Transverse colon (tissue), 4 donors: ENCODE data around the gene PMCH. TPM values are rescaled to one million over a fixed set of nuclear protein-coding genes. Genes with fewer than 3 reads are reported as not detected.
A peak's percentile ranks its signal among the peaks of the same experiment; 100 is the strongest.
"Not testable (repeated sequence)": the region's sequence is repeated elsewhere in the genome, so short reads cannot be mapped to it uniquely, and the experiment has no call there.

ENCODE experiments used
- DNase-seq: peaks from one replicate; pipeline ENCODE4 v3.0.0-alpha.2; 2019
- H3K27ac ChIP-seq, 4 donors: fragments of 200-600 bp; sonication (generic); 2 replicates each; pipeline ENCODE4 v1.5.1; 2016 to 2018; ENCODE audit warnings: inconsistent platforms in 4 of 4
- H3K27me3 ChIP-seq: fragments of 200-600 bp; sonication (generic); 2 replicates; pipeline ENCODE4 v1.5.1; 2017; ENCODE audit warnings: inconsistent platforms
- H3K36me3 ChIP-seq, 4 donors: fragments of 200-600 bp; sonication (generic); 2 replicates each; pipeline ENCODE4 v1.5.1; 2017 to 2019; ENCODE audit warnings: inconsistent platforms in 4 of 4
- H3K4me1 ChIP-seq, 4 donors: fragments of 200-600 bp; sonication (generic); 2 replicates each; pipeline ENCODE4 v1.5.1; 2017 to 2020; ENCODE audit warnings: inconsistent platforms in 4 of 4
- H3K4me3 ChIP-seq, 4 donors: fragments of 200-600 bp; sonication (generic); 1 replicate in 1 of 4; 2 replicates in 3 of 4; pipeline versions ENCODE4 v1.5.1 to v1.6.1; 2017 to 2019; ENCODE audit warnings: inconsistent platforms in 4 of 4
- H3K9me3 ChIP-seq, 2 donors: fragments of 200-600 bp; sonication (generic); 2 replicates each; pipeline ENCODE4 v1.5.1; 2017 to 2019; ENCODE audit warnings: inconsistent platforms in 2 of 2
- CTCF ChIP-seq, 5 experiments: fragments of 200-600 bp in 3 of 5; fragments of 450-650 bp in 2 of 5; sonication (generic) in 3 of 5; IDR thresholded peaks; 1 replicate in 2 of 5; 2 replicates in 3 of 5; pipeline ENCODE4 v1.5.1; 2016 to 2017; ENCODE audit warnings: antibody characterized with exemption in 5 of 5, inconsistent platforms in 3 of 5, mild to moderate bottlenecking in 2 of 5, moderate library complexity in 1 of 5
- EP300 ChIP-seq: sonication (generic); formaldehyde crosslinking; IDR thresholded peaks from one replicate; pipeline ENCODE4 v1.6.1; 2017; ENCODE audit warnings: antibody characterized with exemption, low read depth
- POLR2A ChIP-seq: fragments of 450-650 bp; IDR thresholded peaks from one replicate; pipeline ENCODE4 v1.6.1; 2016; ENCODE audit warnings: antibody characterized with exemption, mild to moderate bottlenecking, moderate library complexity
- POLR2AphosphoS5 ChIP-seq, 3 donors: sonication (generic); formaldehyde crosslinking; IDR thresholded peaks; one replicate each; pipeline ENCODE4 v1.6.1; 2016; ENCODE audit warnings: antibody characterized with exemption in 3 of 3
- WGBS, 2 donors: methylation state at CpG; one replicate each; pipeline ENCODE4 v1.1.5; 2018; ENCODE audit warnings: low coverage in 1 of 2; 5-methylcytosine and 5-hydroxymethylcytosine counted together
- in situ Hi-C, 4 donors: fragments of 200-750 bp; cut with MboI; loops; one replicate each; pipeline versions ENCODE4 v1.15.0 to v1.15.1; 2017; ENCODE audit warnings: low sequenced_read_pairs in 3 of 4, low pct_ligation_motif_present in 1 of 4, low pct_unique_long_range_greater_than_20kb in 1 of 4
- intact Hi-C: fragments of 100-400 bp; cut with DNase I; formaldehyde crosslinking; loops from one replicate; pipeline ENCODE4 v1.15.1; 2023; ENCODE audit warnings: low total_unique reads
- total RNA-seq, 4 donors: library from RNA; depleted of rRNA; stranded (reverse); fragments of >200 nt; gene quantifications; one replicate each; pipeline ENCODE4 v1.1.0, GENCODE V29; 2016

The PMCH gene
- not detected for total RNA-seq

GRCh38 chr12:102197789-102198188, at the start of gene PMCH:
Gene PMCH, minus strand, starts transcription at chr12:102197833. Its CDS starts 63 bp downstream, at chr12:102197770.
- H3K27ac ChIP-seq, result no peak within 1 kb of the TSS
- H3K4me3 ChIP-seq, result no peak within 1 kb of the TSS
- 49 to 74% methylated on average over 1 of the region's 1 CpG for WGBS, 2 donors
- no peaks in the 10 kb centered on the region for H3K4me1 ChIP-seq
- no peaks in the 10 kb centered on the region for H3K36me3 ChIP-seq
- in situ Hi-C loops (no loop called here), intact Hi-C loops (no loop called here)
- H3K27me3 ChIP-seq, result no peaks in the 10 kb centered on the region
- no peaks in the 10 kb centered on the region for H3K9me3 ChIP-seq
- no peak for DNase-seq
- TF ChIP-seq POLR2A, result no peak
- no peak for TF ChIP-seq POLR2AphosphoS5 (IDR thresholded peaks at IDR 0.05)
- no peak for TF ChIP-seq CTCF (IDR thresholded peaks at IDR 0.05)
- no peak for TF ChIP-seq EP300

- H3K4me3 ChIP-seq, H3K9me3 ChIP-seq, in situ Hi-C loops, H3K27me3 ChIP-seq, H3K36me3 ChIP-seq, H3K27ac ChIP-seq, H3K4me1 ChIP-seq, DNase-seq, intact Hi-C loops: not testable (repeated sequence)
- WGBS, 2 donors, result 96 to 100% methylated on average over 1 to 2 of the region's 2 CpGs
Observed at GRCh38 chr12:102240859-102241258, 43.2 kb upstream of the PMCH start.

- no peaks in the 10 kb centered on the region for H3K27me3 ChIP-seq
- H3K36me3 ChIP-seq, result no peaks in the 10 kb centered on the region
- TF ChIP-seq POLR2A (no peak), CTCF (IDR thresholded peaks at IDR 0.05) (no peak), POLR2AphosphoS5 (IDR thresholded peaks at IDR 0.05) (no peak), EP300 (no peak)
- H3K9me3 ChIP-seq, result no peaks in the 10 kb centered on the region
- H3K27ac ChIP-seq, result no peak overlapping the region
- in situ Hi-C loops, result no loop called here
- intact Hi-C loops, result no loop called here
- no peaks in the 10 kb centered on the region for H3K4me1 ChIP-seq
- no peak for DNase-seq
- 50 to 73% methylated on average over 2 of the region's 2 CpGs for WGBS, 2 donors
- H3K4me3 ChIP-seq, result no peak overlapping the region
Observed at GRCh38 chr12:102234599-102234998, 37.0 kb upstream of the PMCH start.

GRCh38 chr12:102232446-102232845, 34.8 kb upstream of the PMCH start:
- WGBS, 2 donors, result 75 to 77% methylated on average over 1 of the region's 1 CpG
- in situ Hi-C loops (no loop called here), intact Hi-C loops (no loop called here)

More at GRCh38 chr12:102232446-102232845, 34.8 kb upstream of the PMCH start:
- Histone ChIP-seq H3K27me3 (no peaks in the 10 kb centered on the region), H3K4me1 (no peaks in the 10 kb centered on the region), H3K9me3 (no peaks in the 10 kb centered on the region), H3K4me3 (no peak overlapping the region), H3K36me3 (no peaks in the 10 kb centered on the region), H3K27ac (peak overlapping the region in 1 of 4 donors; percentile 0)
- DNase-seq, result no peak
- TF ChIP-seq CTCF (IDR thresholded peaks at IDR 0.05) (no peak), EP300 (no peak)
